GM19438 (cell line): ENCODE data around the gene ACRBP.

Experiments used
- ATAC-seq: cut with Tn5 transposase; IDR thresholded peaks from one replicate; pipeline ENCODE4 v1.9.1; 2021; ENCODE audit warnings: low read depth; ENCODE audit not compliant: unreplicated experiment

Gene ACRBP

DNA sequence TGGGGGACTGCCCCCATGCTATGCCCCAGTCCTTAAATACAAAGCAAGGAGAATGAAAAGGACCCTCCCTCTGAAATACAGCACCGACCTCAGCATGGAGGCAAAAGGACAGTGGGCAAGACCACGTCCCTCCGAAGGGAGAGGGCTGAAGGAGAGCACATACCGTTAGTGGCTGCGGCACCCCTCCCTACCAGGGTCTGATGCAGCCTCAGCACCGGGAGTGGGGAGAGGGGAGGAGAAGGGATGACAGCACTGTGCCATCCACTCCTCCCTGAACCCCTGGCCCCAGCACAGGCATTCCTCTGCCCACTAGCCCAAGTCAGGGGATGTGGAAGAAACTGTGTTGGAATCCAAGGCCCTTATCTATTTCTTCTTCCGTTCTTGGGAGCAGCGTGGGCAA lies 3.6 kb upstream of the ACRBP start:
- no peak for ATAC-seq

DNA sequence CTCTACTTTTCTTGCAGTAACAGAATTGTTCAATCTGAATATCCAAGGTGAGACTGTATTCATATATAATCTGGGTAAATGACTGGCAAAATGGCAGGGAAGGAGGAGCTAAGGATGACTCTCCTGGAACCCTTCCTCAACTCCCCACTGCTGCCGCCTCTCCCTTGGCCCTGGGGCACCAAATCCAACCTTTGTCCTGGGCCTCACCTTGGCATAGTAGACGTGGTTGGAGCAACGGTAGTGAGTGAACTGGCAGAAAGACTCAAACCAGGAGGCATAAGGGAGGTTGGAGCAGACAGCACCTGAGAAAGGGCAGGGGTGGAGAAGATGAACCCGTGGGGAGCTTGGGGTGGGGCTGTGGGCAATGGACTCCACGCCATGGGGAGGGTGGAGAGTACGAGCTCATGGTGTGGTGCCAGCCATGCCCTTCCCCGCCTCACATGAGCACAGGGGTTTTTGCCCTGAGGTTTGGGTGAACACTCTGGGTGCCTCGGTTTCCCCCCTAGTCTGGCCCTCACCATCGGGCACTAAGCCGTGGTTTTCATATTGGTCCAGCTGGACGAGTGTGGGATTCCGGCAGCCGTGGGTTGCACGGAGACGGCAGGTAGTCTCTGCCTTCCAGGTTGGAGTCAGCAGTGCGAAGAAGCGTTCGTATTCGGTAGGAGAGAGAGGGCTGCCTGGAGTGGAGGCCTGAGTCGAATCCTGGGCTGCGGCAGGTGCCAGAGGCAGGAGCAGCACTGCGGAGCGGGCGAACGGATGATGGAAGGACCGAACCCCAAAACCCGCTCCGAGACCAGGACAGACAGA lies 753 bp downstream of the ACRBP start:
- peak; percentile 30 for ATAC-seq

DNA sequence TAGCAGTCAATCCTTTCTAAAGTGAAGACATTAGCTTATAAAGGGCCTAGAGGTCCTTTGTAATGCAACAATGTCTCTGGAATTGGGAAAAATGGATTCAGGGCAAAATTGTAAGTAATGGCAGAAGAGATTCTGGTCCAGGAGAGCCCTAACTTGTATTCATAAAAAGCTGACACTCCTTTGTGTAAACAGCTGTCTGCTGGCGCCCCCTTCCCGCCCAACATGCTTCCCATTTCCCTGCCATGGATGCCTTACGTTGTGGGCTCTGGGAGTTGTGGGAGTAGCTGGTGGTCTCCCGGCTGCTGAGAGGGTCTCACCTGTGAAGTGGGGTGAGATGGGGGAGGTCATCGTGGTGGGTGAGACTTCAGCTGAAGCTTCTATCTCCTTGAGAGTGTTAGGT lies 2.3 kb downstream of the ACRBP start:
- no peak for ATAC-seq

DNA sequence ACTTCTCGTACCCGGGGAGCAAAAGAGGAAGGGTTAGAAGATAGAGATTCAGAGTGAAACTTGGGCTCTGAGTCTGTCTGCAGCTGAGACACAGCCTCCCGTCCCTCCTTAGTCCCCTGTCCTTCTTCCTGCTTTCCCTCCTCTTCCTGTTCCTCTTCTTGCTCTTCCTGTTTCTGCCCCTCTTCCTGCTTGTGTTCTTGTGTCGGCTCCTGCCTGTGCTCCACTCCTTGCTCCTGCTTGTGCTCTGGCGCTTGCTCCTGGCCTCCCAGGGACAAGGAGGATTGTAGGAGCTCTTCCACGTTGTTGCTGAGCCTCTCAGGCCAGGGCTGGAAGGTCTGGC lies 3.0 kb downstream of the ACRBP start:
- no peak for ATAC-seq

DNA sequence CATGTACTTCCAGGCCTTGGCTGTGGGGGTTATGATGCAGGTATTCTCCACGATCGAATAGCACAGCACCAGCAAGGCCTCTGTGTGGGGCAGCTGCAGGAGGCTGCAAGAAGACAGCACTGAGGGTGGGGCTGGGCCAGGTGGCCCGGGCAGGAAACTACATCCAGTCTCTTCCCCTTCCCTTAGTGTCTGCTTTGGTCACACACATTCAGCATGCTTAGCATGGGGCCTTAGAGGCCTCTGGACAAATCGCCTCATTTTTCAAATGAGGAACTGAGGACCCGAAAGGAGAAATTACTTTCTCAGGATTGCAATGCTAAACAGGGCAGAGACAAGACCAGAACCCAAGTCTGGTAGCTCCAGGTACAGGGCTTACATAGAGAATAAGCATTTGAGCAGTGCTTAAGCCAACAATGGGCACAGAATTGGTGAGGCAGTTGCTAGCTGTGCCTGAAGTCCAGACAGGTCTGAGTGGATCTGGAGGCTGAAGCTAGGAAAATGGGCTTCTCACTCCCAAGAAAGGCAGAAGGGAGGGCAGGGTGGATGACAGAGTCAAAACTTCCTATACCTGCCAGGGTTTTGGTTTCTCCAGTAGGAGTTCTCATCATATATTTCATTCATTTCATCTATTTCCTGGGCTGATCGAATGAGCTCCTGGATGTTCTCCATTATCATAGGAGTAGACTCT lies 3.5 kb downstream of the ACRBP start:
- ATAC-seq = no peak

DNA sequence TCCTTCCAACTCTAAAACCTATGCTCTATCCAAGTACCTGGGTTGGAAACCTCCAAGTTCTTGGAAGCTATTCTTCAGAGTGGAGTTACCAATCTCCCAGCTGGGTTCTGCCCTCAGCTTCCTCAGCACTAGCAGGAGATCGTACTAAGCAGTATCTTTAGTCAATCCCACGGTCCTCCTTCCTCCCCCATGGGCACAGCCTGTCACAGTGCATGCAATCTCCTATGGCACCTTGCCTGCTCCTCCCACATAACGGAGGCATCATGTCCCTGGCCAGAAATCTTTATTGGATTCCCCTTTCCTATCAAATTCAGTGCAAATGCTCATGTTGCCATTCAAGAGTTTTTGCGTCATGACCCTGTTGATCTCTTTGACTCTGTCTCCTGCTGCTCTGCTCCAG lies 6.1 kb downstream of the ACRBP start:
- ATAC-seq = no peak

DNA sequence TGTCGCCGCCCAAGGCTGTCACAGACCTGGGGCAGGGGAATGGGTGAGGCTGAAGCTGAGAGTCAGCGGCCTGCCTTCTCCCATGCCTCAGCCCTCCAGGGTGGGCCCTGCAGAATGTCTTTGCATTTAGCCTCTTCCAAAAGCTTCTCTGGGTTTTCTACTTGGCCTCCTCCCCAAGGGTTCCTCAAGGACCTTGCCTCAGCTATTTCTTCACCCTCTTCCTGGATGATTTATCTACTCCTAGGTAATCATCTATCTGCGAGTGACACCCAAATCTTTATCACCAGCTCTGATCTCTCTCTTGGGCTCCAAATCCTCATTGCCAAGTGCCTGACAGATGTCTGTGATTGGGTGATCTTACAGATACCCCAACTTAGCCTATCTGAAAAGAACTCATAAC lies 6.7 kb downstream of the ACRBP start:
- ATAC-seq = no peak

DNA sequence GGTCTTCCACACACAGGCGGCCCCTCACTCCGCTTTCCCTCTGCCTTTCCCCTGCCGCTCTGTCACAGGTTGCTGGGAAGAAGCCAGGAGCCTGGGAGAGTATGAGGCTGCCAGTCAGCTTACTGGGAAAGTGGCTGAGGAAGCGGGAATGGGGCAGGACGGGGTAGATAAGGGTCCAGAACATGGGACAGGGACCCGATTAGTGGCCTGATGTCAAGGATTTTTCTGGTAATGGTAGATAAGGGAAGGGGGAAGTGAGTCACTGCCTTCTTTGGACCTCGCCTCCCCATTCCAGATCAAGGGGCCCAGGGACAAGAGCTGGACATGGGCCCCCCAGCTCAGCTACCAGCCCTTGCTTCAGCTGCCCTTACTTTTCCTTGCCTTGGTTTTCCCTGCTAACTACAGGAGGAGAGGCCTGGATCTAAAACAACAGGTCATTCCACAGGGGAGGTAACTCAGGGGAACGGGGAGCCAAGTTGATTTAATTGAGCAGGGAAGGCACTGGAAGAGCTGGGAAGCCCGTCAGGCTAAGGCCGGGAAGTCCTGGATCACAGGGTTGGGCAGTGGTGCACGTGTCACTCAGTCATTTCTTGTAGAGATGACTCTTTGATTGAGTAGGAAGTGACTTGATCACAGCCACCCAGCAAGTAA lies 8.0 kb downstream of the ACRBP start:
- ATAC-seq = no peak

DNA sequence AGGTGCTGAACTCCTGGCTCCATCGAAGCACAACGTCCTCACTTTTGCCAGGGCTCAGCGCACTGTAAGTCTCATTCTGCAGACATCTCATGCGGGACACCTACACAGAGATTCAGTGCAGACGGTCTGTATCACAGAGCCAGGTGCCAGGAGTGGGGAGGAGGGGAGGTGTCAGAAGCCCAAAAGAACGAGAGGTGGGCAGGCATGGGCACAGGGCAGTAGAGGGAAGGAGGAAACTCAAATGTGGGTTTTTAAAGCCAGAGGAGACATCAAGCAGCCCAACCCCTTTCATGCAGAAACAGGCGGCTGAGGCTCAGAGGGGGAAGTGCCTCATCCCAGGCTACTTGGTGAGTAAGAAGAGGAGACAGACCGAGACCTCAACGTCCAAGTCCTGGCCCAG lies 8.9 kb downstream of the ACRBP start:
- ATAC-seq = no peak

DNA sequence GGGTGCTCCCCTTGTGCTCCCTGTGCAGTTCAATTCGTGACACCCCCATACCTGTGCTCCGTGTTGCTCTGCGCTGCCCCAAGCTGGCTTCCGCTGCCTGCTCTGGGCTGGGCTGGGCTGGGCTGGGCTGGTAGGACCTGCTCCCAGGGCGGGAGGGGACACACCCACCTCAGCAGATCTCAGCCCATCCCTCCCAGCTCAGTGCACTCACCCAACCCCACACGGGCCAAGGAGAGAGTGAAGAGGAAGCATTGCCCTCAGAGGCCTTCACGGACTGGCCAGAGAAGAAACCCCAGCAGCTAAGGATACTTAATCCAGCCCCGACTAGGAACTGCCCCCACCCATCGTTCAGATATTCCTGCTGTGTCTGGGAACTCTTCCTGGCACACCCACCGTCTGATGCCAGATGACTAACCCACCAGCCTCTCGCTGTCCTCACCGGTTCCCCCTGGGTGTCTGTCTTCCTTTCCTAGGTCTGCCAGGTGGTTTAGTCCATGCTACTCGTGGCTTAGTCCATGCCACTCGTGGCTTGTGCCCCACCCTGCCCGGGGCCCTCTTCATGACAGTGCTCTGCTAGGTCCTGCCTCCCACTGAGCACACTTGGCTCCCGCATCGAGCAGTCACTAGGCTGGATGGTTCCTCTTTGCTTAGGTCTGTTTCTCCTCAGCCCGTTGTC lies 11.2 kb downstream of the ACRBP start, which contains the start of gene LPAR5:
LPAR5 (minus strand) TSS at position 104 of the 676 bp plus-strand sequence. CDS start 14,711 bp downstream, outside the sequence.
- peak; percentile 49 for ATAC-seq

DNA sequence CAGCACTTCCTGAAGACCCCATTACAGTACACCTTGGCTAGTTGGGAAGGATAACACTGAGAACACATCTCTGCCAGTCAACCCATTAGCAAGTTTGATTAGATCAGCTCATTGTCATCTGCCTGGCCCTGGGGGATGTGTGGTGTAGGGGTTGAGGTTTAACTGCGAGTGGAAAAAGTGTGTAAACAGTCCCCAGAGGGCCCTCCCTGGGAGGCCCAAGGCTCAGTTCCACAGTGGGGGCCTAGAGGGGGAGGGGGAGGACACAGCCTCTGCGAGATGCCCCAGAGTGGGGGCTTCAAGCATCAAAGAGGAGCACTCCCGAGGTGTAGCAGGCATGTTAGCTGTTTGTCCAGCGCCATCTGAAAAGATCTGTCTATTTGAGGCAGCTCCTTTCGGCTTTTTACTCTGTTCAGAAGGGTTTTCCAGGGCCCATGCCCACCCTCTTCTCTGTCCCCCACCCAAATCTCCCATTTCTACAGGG lies 11.8 kb downstream of the ACRBP start:
- peak; percentile 43 for ATAC-seq

DNA sequence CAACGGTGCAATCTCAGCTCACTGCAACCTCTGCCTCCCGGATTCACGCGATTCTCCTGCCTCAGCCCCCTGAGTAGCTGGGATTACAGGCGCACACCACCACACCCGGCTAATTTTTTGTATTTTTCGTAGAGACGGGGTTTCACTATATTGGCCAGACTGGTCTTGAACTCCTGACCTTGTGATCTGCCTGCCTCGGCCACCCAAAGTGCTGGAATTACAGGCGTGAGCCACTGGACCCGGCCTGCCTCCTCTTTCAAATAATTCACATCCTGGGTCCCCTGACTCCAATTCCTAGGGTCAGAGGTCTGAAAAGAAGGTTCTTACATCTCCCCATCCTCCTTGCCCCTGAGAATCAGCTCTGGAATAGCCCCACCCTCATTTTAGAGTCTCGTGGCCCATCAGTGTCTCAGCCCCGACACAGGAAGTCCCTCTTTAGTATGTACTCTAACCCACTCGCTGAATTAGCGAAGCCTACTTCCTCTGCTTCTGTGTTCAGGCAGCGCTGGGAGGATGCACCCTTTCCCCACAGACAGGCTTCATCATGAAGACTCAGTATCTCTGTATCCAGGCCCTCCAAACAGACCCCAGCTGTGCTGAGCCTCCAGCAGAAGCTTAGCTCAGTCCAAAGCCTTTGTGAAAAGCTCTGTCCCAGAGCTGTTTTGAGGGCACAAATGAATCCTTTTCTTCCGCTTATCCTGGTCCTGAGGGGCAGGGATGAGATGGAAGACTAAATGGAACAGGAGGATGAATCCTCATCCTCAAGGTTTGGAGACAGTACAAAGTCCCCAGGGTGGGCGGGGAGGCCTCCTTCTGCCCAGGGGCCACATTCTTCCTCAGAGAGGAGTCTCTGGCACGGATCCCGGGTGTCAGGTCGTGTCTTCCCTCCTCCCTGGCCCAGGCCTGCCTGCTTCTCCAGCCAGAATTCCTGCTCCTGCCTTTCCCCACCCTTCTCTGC lies 14.9 kb downstream of the ACRBP start:
- peak; percentile 59 for ATAC-seq

DNA sequence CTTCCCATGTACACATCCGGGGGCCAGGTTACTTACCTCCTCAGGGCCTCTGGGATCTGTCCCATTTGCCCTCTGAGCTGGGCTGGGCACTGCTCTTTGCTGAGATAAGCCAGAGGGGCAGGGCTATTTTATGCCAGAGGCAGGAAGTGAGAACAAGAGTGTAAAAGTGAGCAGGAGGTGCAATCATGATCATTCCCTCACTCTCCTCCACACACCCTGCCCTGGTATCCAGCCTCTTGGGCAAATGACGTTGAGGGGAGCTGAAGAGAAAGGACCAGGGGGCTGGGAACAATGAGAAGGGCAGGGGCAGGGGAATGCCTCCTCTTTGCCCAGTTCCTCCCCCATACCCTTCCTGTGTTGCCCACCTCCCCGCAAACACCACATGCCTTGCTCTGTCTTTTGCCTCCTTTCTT lies 15.7 kb downstream of the ACRBP start:
- ATAC-seq = no peak

DNA sequence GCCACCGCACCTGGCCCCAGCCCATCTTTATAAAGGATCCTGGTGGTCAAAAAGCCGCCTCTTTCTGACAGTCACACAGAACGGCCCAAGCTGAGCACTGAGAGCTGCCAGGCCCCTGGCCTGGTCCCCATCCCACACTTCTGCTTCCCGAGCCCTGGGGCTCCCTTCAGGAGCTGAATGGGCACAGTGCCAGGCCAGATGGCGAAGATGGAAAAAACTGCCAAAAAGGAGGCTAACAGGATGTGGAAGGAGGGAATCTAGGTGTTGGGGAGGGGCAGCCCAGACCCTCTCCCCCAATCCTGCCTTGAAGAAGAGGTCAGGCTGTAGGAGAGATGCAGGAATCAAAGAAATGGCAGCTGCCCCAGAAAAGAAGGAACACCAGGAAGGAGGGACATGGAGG lies 16.5 kb downstream of the ACRBP start:
- ATAC-seq = no peak

DNA sequence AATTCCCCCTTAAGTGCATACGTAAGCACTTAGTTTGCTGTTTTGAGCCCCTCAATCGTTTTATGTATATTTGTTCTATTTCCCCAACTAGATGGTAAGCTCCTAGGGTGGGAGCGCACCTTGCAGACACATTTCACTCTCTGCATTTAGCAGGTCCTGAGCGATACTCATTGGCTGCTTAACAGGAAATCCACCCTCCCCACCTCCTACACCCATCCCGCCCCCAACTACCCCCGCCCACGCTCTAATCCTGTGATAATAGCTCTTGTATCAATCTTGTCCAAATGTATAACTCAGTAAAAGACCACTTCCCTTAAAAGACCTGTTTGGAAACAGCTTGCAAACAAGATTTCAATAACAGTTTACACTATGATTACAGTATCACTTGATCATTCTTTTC lies 19.6 kb downstream of the ACRBP start:
- no peak for ATAC-seq

DNA sequence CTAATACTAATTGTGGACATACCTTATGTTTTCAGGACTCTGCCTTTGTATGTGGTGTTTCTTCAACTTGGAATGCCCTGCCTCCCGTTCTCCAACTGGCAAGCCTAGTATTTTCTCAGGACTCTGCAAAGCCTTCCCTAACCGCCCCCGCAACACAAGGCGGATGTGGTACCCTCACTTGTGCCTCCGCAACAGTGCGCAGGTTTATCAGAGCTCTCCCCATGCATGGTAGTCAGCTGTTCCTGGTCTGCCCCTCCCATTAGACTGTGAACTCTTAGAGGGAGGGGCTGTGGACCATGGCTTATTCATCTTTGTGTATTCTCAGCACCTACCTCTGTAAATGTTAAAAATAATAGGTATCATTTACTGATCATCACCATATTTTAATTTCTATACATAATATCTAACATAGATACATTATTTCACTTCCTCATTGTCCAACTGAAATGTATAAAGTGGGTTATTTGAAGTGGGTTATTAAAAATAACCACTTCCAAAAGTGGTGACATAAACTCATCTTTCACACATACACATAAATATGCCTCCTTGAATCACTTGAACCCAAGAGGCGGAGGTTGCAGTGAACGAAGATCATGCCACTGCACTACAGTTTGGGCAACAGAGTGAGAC lies 20.5 kb downstream of the ACRBP start:
- no peak for ATAC-seq

DNA sequence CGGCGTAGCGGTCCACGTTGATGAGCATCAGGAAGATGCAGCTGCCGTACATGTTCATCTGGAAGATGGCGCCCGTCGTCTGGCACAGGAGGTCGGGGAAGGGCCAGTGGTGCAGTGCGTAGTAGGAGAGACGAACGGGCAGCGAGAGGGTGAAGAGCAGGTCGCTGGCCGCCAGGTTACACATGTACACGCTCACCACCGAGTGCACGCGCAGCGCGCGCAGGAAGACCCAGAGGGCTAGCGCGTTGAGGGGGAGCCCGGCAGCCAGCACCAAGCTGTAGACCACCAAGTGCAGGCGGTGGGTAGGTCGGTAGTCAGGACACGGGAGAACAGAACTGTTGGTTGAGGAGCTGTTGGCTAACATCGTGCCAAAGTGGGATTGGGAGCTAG lies 26.4 kb downstream of the ACRBP start:
- ATAC-seq = no peak

DNA sequence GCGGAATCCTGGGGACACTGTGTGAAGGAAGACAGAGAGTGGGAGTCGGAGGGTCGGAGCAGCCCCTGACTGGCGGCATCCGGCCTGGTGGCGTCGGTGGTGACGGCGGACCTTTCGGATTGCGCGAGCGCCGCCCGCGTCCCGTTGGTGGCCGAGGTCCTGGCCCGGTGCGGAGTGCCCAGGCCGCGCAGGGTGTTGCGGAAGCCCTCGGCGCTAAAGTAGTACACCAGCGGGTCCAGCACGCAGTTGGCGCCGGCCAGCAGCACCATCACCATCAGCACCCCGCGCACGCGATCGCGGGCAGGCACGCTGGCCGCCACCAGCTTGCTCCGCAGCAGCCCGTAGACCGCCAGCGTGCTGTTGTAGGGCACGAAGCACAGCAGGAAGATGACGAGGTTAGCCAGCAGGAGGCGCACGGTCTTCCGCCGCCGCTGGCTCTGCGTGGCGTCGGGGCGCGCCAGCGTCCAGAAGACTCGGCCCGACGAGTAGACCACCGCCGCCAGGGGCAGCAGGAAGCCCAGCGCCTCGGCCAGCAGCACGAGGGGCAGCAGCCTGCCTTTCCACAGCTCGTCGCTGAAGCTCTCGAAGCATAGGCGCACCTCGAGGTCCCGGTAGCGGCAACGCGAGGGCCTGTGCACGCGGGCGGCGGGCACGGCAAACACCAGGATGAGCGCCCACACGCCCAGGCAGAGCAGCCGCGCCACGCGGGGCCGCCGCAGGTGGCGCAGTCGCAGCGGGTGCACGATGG lies 26.9 kb downstream of the ACRBP start:
- no peak for ATAC-seq
